SK-N-SH (cell line): Measurements from ENCODE around the gene NPEPL1.
"Not testable (repeated sequence)": the region's sequence is repeated elsewhere in the genome, so short reads cannot be mapped to it uniquely, and the experiment has no call there.

ENCODE experiments used
- CTCF ChIP-seq: fragments of 200-600 bp; sonication (generic); IDR thresholded peaks from 2 replicates; pipeline ENCODE4 v1.6.1; 2017; ENCODE audit warnings: antibody characterized with exemption, mild to moderate bottlenecking, moderate library complexity
- EP300 ChIP-seq, 2 experiments: IDR thresholded peaks; 2 replicates each; pipeline versions ENCODE4 v1.4.0 to v1.6.1; 2012; ENCODE audit warnings: borderline replicate concordance in 1 of 2, low read depth in 1 of 2, low read length in 1 of 2
- EZH2phosphoT487 ChIP-seq: fragments of 200-600 bp; sonication (generic); IDR thresholded peaks from 2 replicates; pipeline ENCODE4 v1.6.1; 2017; ENCODE audit warnings: low read depth, mixed run types, mild to moderate bottlenecking, antibody characterized with exemption, moderate library complexity, borderline replicate concordance
- FOXM1 ChIP-seq: IDR thresholded peaks from 2 replicates; pipeline ENCODE4 v1.4.0; 2012; ENCODE audit warnings: low read depth, mild to moderate bottlenecking
- MXI1 ChIP-seq: IDR thresholded peaks from 2 replicates; pipeline ENCODE4 v1.6.1; 2012; ENCODE audit warnings: mild to moderate bottlenecking, low read depth, low read length, improper control_type of control experiment
- POLR2AphosphoS5 ChIP-seq: IDR thresholded peaks from 2 replicates; pipeline ENCODE4 v1.6.1; 2012; ENCODE audit warnings: low read depth, low read length
- REST ChIP-seq: IDR thresholded peaks from 2 replicates; pipeline ENCODE4 v1.6.1; 2012; ENCODE audit warnings: mild to moderate bottlenecking, low read depth, low read length, moderate library complexity
- RXRA ChIP-seq: IDR thresholded peaks from 2 replicates; pipeline ENCODE4 v1.4.0; 2012; ENCODE audit warnings: low read depth, mild to moderate bottlenecking, borderline replicate concordance
- SMC3 ChIP-seq: IDR thresholded peaks from 2 replicates; pipeline ENCODE4 v1.6.1; 2012; ENCODE audit warnings: low read depth, low read length, improper control_type of control experiment

GRCh38 chr20:58648502-58648825, 44.1 kb upstream of the NPEPL1 start:
- TF ChIP-seq POLR2AphosphoS5; FOXM1; REST; SMC3; CTCF; MXI1; EP300 (IDR thresholded peaks at IDR 0.05; ENCODE audit: borderline replicate concordance in 1 of 2, low read depth in 1 of 2, low read length in 1 of 2); EZH2phosphoT487; RXRA: not testable (repeated sequence)
